SH-SY5Y (cell line): Measurements from ENCODE around the gene CFAP97D2.

Experiments
- GATA2 ChIP-seq: IDR thresholded peaks from 2 replicates; pipeline ENCODE4 v1.6.1; 2011; ENCODE audit warnings: mild to moderate bottlenecking, low read depth, low read length
- GATA3 ChIP-seq: IDR thresholded peaks from 2 replicates; pipeline ENCODE4 v1.6.1; 2011; ENCODE audit warnings: low read depth, mild to moderate bottlenecking, low read length, moderate library complexity

- TF ChIP-seq GATA3 = no peak
- no peak for TF ChIP-seq GATA2
These were observed 28.0 kb upstream of the CFAP97D2 start for GRCh38 chr13:114151031-114151430.
